CD4-positive, alpha-beta T cell treated with Interleukin-4 for 4 hours (primary cell): ENCODE data around the gene CRYBG2.

Experiments
- DNase-seq: peaks from one replicate; pipeline ENCODE4 v3.0.0-alpha.2; 2020

CRYBG2 gene

DNA sequence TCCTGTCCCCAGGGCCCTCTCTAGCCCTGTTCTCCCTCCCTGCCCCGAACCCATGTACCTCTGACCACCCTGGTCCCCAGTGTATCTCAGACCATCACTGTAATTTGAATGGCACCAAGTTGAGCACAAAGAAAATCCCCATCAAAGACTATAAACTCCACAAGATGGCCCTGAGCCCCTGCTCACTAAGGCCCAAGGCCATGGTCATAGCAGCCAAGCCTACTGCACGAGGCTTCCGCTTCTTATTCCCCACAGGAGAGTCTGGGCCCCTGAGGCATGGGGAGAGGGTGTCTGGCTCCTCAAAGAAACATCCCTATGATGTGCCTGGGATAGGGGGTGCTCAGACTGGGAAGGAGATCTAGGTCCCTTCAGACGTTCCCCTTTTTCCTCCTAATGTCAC, 14.1 kb upstream of the CRYBG2 start:
- DNase-seq, result no peak

DNA sequence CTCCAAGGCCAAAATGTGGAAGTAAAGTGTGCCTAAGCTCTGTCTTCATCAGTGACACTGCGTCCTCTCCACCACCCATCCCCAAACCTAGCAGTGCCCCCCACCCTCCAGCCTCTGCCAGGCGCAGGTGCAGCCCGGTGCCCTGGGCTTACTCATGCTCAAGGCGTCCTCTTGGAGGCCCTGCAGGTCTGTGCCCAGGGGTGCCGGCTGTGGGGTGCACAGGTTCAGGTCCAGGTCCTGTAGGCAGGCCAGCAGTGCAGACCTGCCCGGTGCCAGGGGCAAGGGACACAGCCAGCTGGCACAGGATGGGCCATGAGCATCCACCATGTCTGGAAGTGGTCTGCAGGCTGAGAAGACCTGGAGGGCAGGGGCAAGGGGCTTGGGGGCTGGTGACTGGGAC, 13.5 kb upstream of the CRYBG2 start:
- no peak for DNase-seq

DNA sequence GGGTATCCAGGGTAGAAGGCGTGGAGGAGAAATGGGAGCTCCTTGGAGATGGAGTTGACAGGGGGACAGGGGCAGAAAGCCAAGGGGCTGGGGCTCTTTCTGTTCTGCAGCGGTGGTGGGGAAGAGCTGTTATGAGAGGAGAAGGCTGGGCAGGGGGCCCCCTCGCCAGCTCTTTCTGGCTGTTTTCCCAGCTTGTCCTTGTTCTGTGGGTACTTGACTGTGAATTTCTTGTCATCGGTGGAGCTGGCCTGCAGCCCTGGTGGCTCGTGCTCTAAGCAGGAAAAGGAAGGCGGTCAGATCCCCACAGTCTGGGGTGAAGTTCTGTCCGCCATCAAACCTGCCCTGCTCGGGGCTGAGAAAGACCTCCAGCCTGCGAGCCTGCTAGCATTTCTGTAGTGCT, 11.0 kb upstream of the CRYBG2 start:
- DNase-seq, result no peak

DNA sequence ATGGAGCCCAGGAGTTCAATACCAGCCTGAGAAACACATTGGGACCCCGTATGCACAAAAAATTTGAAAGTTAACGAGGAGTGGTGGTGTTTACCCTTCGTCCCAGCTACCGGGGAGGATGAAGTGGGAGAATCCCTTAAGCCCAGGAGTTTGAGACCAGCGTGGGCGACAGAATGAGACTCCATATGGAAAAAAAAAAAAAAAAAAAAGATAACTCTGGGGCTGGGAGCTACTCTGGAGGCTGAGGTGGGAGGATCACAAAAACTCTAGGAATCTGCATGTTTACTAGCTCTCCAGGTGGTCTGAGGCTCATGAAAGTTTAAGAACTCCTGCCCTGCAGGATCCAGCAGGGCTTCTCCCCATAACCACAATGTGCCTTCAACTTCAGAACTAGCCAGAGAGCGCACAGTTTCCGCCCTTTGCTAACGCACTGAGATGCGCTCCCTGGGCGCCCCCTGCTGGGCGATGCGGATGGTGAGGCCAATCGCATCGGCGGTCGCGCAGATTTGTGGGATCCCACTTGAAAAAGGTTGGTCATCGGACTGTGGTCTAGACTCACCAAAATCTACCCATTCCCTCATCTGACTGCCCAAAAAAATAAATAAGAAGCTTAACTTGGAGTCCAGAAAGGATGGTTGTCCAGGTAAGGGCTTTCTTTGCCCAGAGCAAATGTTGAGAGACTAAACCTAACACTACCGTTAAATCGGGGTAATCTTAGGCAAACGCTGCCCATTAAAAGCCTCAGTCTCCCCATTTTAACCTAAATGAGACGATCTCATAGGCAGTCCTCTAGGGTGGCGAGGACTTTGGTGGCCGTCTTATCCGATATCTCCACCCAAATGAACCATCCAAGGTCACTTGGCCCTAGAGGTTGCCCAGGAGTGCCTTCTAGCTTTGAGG, 9.9 kb upstream of the CRYBG2 start:
- DNase-seq, result peak; percentile 82

DNA sequence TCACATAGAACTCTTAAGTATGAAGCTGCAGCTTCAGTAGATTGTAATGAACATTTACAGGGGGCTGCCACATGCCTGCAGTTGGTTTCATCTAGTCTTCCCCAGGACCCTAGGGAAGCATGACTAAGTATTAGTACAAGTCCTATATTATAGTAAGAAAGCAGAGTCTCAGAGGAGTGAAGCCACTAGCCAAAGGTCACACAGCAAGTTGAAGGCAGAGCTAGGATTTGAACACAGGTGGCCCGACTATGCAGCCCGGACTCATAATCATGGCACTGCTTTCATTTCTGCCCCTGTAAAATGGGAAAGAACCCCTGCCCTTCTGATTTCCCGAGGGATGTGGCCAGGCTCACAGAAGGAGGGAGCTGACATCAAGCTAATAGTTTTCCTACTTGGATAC, 8.4 kb upstream of the CRYBG2 start:
- no peak for DNase-seq

DNA sequence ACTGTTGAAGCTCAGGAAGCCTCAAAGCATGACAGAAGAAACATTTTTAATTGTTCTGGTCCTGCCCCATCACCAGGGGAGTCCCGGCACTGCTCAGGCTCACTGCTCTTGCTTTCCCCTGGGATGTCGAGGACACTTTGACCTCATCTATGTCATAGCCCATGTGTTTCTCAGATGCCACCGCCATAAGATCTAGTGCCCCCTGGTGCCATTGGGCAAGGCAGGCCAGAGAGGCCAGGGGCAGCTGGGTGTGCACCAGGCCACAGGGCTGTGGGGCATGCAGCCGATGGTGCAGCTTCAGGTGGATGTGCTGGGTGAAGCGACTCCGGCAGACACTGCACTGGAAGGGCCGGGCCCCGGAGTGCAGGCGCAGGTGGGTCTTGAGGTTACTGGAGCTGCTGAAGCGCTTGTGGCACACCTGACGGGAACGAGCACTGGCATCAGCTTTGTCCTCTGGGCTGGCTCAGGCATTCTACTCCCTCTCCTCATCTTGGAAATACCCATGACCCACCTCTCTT, 7.7 kb upstream of the CRYBG2 start:
- no peak for DNase-seq

DNA sequence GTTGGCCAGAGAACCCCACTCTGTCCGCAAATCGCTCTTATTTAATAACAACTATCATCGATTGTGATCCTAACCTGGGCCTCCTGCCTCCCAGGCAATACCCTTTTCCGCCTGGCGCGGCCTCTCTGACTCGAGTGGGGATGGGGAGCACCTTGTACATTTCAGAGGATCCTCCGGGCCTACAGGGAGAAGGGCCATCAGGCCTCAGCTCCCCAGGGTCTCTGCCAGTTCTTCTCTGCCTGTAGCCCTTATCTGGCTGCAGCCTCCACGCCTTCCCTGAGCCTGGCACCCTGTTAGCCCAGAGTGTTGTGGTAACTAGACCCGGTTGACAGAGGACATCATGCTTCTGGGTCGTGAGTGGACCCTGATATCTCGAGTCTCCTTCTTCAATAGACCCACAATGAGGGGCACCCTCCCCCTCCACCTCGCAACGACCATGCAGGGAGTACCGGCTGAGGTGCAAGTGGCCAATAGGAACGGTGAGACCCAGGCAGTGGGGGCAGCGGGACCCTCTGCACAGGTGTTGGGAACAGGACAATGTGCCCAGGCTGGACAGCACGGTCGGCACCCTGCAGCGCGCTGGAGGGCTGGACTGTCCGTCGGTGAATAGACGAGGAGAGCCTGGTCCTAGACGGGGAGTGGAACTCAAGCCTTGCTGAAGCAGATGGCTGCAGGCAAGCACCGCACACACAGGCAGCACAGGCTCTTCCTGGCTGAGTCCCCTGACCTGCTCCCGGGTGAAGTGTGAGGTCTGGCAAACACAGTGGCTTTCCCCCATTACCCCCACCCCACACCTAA, 7.1 kb upstream of the CRYBG2 start:
- DNase-seq, result no peak

DNA sequence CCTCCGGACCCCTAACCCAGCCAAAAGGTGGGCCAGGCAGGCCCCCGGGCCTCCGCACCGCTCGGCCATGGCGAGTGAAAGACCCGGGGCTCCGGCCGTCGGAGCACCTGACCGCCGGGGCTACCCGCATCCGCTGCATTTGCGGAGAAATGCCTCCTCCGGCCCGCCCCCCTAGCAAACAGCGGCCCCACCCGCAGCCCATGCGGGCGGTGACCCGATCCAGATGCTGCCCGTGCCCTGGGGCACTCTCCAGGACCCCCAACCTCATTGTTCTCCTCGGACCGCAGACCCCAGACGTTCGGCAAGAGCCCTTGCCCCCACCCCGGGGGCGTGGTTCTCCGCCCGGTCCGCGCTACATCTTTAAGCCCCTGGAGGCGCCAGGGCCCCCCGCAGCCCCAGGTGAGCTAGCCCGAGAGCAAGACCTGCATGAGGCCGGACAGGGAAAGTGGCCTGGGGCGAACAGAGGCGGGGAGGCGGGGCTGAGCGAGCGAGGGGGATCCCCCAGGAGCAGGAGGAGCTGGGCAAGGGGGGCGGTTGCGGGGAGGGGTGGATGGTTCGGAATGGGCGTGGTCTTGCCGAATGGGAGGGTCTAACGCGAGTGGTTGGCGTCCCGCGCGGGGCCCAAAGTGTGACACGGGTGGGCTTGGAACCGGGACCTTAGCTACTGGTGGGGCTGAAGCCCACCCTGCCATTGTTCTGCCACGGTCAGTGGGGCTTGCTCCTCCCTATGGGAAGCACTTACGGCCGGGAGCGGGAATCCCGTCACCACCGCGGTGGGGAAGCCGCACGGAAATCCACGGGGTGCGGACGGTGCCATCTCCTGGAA, 6.3 kb upstream of the CRYBG2 start:
- DNase-seq, result peak; percentile 33

DNA sequence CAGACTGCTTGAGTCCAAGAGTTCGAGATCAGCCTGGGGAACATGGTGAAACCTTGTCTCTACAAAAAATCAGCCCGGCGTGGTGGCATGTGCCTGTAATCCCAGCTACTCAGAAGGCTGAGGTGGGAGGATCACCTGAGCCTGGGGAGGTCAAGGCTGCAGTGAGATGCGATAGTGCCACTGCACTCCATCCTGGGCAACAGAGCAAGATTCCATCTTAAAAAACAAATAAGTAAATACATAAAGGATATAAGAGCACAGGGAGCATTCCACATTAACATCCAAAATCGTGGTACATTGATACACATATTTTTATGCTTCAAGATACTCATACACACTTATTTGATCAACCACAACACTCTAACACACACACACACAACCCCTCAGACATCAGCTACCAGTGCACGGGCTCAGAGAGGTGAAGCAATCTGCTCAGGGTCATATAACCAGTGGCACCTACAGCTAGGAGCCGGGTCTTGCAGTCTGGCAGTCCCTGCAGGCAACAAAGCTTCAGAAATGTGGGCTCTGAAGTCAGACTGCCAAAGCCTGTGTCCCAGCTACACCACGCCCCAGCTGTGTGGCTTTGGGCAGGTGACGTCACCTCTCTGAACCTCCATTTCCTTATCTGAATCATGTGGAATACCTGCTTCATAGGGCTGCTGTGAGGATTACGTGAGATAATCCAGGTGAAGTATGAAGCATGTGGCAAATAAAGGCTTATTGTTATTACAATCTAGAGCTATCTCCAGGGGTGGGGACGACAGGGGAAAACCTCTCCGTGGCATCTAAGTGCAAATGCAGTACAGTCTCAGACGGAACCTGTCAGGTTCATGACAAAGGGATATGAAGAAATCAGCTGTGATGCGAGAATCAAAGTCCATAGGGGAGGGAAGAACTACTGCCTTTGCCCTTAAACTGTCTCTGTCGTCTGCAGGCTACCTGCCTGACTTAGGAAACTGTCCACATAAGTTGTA, 4.8 kb upstream of the CRYBG2 start:
- peak; percentile 82 for DNase-seq

DNA sequence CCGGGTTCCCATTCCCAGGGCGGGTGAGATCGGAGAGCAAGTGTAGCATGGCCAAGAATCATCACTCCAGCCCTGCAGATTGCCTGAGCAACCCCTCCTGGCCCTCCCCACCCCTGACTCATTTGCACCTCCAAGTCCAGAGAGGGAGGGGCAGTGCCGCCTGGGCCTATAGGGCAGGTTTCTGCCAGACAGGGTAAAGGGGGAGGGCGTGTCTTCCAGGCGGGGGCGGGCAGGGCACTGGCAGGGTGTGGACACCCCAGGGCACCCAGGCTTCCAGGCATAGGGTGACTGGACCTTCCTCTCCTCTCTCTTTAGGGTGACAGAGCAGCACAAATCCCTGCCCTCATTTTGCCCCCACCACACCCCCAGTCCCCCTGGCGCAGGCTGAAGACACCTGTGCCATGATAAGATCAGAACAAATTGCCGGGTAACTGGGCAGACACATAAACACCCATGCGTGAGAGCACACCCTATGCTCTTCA, 3.2 kb upstream of the CRYBG2 start:
- DNase-seq, result no peak

DNA sequence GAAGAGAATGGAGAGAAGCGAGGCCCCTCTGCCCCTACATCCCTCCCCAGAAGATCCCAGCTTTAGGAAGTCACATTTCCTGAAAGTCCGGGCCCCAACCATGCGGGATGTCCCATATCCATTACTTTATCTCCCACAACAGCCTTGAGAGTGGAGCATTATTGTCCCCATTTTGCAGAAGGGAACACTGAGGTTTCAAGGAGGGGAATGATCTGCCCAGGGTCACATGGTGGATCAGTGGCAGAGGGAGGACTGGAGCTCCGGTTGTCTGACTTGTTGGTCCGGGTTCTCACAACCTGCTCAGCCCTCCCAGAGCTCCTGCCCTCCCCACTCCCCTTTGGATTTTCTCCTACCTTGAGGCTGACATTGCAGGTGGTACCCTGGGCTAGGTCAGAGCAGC, 2.2 kb upstream of the CRYBG2 start:
- no peak for DNase-seq

DNA sequence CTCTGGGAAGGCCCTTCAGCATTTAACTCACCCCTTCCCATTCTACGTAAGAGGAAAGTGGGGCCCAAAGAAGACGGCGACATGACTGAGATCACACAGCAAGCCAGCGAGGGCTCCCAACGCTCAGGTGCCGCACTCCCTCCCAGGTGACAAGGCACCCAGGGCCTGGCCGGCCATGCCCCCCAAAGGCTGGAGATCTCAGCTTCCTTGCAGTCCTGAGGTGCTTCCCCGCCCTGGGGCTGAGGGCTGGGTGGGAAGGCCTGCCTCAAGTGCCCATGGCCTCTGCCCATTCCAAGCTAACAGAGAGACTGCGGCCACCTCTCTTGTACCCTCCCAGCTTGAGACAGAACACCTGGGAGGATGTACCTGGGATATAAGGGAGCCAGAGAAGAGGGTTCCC, 1.0 kb upstream of the CRYBG2 start:
- no peak for DNase-seq

DNA sequence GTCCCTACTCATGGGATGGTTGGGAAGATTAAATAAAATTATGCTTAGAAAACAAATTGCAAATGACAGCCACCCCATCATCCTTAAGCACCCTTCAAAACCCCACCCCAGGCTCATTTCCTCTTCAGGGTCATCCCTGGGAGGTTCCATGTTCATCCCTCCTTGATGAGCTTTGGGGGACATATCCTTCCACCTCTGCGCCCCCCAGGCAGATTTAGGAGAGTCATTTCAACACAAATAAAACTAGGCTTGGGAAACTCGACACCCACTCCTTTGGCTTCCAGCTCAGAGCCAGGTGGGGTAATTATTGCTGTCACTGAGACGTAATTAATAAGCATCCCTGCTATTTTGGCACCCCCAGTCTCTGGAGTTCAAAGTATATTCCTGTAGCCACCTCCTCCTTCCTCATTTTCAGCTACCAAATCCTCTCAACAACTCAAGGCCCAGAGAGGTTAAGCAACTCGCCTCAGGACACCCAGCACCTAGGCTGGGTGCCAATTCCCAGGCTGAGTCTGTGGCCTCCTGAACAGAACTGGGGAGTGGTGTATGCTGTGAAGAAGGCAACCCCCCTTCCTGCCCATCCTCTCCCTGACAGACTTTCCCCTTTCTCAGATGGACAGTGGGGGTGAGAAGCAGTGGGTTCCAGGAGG, 595 bp downstream of the CRYBG2 start:
- no peak for DNase-seq

DNA sequence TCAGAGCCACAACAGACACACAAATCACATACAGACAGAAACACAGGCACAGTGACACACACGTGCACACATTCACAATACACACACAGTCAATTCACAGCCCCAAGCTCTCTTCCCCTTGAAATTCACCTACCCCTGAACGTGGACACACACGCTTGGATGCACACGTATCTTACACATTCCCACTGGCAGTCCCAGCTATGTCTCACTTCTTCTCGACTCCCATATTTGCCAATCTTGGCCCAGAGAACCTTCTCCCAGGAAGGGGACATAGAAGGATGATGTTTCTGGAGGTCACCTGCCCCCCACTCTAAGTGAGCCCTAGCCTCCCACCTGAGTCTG, 1.6 kb downstream of the CRYBG2 start:
- no peak for DNase-seq

DNA sequence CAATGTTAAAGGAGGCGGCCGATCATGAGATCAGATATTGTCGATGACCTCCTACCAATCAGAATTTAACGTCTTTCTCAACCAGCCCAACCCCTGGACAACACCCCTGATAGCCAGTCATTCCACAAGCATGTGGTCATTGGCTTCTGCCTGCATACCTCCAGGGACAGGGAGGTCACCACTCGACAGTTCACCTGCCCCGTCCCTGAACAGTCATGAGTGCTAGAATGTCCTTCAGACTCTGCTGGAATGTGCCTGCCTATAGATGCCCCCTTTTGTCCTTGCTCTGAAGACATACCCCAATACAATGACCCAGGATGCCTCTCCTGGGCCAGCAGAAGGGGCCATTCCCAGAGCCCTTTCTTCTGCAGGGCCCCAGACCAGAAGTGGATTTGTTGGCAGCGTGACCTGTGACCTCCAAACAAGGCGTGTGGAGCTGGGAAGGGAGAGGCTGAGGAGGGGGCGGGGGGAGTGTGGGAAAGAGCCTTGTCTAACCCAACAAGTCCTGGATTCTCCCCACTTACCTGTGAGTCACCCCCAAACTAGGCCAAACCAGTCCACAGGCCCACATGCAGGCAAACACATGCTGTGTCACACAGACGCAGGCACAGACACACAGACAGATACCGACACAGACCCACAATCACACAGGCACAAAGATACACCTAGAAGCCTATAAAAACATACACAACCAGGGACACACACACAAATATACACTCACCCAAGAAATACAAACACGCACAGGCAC, 2.2 kb downstream of the CRYBG2 start:
- DNase-seq, result no peak

DNA sequence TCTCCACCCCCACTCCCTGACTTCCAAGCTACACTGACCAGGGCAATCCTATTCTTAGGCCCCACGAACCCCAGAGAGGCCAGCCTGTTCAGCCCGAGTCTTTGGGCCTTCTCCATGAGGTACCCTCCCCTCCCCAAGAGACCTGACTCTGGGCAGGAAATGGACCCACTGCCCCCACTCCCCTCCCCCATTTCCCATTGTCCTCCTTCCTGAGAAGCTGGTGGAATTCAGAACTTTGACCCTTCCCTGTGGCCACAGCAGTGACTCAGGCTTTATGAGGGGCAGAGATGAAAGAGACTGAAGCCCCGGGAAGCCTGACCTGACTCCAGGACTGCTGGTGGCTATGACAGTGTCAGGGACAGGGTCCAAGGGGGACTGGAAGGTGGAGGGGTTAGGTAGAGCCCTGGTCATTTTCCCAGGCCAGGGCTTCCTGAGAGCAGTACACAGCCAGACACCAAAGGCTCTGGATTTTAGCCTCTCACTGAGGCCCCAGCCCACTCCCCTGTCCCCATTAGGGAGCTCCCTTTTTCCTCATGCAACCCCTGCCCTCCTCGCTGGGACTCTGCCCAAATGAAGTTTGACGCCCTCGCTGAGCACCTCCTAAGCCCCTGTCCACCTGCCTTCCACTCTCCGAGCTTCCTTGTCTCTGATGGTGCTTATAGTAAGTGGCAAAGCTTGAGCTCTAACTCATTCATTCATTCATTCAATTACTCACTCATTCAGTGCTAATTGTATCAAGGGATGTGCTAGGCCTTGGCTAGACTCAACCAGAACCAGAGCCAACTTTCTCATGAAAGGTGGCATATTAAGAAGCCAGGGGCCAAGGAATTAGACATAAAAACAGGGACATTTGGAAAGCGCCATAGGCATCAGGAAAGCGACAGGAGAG, 3.0 kb downstream of the CRYBG2 start:
- no peak for DNase-seq

DNA sequence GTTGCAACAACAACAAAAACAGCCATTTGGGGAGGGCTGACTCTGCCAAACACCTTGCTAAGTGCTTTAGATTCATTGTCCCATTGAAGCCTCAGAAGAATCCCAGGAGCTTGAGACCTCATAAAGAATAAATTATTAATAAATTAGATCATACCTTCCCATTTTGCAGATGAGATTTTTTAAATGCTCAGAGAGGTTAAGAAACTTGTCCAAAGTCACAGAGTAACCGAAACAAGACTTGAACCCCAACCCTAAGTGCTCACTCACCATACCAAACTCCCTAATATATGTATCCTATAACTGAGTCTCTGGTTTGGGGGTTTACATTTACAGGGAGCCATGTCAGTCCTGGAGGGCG, 3.6 kb downstream of the CRYBG2 start:
- DNase-seq, result no peak

DNA sequence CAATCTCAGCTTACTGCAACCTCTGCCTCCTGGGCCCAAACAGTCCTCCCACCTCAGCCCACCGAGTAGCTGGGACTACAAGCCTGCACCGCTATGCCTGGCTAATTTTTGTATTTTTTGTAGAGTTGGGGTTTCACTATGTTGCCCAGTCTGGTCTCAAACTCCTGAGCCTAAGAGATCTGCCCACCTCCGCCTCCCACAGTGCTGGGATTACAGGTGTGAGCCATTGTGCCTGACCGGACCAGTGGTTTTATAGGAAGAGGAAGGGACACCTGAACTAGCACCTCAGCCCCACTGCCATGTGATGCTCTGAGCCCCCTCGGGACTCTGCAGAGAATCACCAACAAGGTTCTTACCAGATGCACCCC, 4.1 kb downstream of the CRYBG2 start:
- DNase-seq, result no peak

DNA sequence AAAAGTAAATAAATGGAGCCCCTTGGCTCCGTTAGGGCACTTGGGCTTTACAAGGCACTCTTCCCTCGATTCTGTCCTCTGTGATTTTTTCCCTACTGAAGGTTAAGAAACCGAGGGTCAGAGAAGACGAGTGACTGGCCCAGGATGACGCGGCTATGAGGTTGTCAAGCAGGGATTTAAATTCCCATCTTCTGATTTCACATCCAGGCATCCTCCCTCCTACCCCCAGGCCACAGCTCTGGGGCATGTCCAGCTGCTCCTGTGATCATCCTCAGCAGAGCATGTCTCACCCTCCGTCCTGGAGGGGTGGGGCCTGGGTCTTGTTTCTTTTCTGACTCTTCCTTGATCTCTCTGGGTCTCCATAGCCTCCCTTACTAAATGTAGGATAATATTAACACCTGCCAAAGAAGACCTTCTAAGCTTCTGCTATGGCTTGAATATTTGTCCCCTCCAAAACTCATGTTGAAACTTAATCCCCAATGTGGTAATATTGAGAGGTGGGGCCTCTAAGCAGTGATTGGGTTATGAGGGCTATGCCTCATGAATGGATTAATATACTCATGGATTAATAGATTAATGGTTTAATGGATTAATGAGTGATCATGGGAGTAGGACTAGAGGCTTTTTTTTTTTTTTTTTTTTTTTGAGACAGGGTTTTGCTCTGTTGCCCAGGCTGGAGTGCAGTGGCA, 4.6 kb downstream of the CRYBG2 start:
- DNase-seq, result no peak
